MM.1S (cell line): Measurements from ENCODE around the gene CPPED1.
A peak's percentile ranks its signal among the peaks of the same experiment; 100 is the strongest.

ENCODE experiments used
- DNase-seq: peaks from one replicate; pipeline ENCODE4 v3.0.0-alpha.2; 2015
- H2AFZ ChIP-seq: fragments of 300-600 bp; sonication (generic); 2 replicates; pipeline ENCODE4 v1.6.0; 2016; ENCODE audit warnings: antibody characterized with exemption, low read length
- H3F3A ChIP-seq: fragments of 300-600 bp; sonication (generic); 2 replicates; pipeline ENCODE4 v1.6.1; 2016; ENCODE audit warnings: mild to moderate bottlenecking, antibody characterized with exemption, low read length, moderate library complexity, mixed read lengths; ENCODE audit not compliant: insufficient read depth
- H3K27ac ChIP-seq: fragments of 300-600 bp; sonication (generic); 2 replicates; pipeline ENCODE4 v1.5.1; 2016; ENCODE audit warnings: mild to moderate bottlenecking, low read length
- H3K27me3 ChIP-seq: fragments of 300-600 bp; sonication (generic); replicated peaks from 2 replicates; pipeline ENCODE4 v1.6.0; 2016; ENCODE audit warnings: low read length; ENCODE audit not compliant: insufficient read depth
- H3K36me3 ChIP-seq: fragments of 300-600 bp; sonication (generic); replicated peaks from 2 replicates; pipeline ENCODE4 v1.6.1; 2016; ENCODE audit warnings: mild to moderate bottlenecking, low read length, mixed read lengths; ENCODE audit not compliant: insufficient read depth
- H3K4me1 ChIP-seq: fragments of 300-600 bp; sonication (generic); 2 replicates; pipeline ENCODE4 v1.6.1; 2016; ENCODE audit warnings: low read length, mixed read lengths
- H3K4me2 ChIP-seq: fragments of 300-600 bp; sonication (generic); 2 replicates; pipeline ENCODE4 v1.6.0; 2016; ENCODE audit warnings: low read depth, low read length
- H3K4me3 ChIP-seq: fragments of 300-600 bp; sonication (generic); 2 replicates; pipeline ENCODE4 v1.5.1; 2016; ENCODE audit warnings: low read length, mixed read lengths
- H3K79me2 ChIP-seq: fragments of 300-600 bp; sonication (generic); 2 replicates; pipeline ENCODE4 v1.6.1; 2016; ENCODE audit warnings: mixed run types, low read length, mixed read lengths
- H3K9ac ChIP-seq: fragments of 300-600 bp; sonication (generic); 2 replicates; pipeline ENCODE4 v1.6.1; 2016; ENCODE audit warnings: low read length, mixed read lengths
- H3K9me2 ChIP-seq: fragments of 300-600 bp; sonication (generic); replicated peaks from 2 replicates; pipeline ENCODE4 v1.6.1; 2016; ENCODE audit warnings: mild to moderate bottlenecking, low read length, mixed read lengths; ENCODE audit not compliant: insufficient read depth
- H3K9me3 ChIP-seq: fragments of 300-600 bp; sonication (generic); replicated peaks from 2 replicates; pipeline ENCODE4 v1.6.1; 2016; ENCODE audit warnings: mild to moderate bottlenecking, low read length, mixed read lengths; ENCODE audit not compliant: insufficient read depth
- H4K20me1 ChIP-seq: fragments of 300-600 bp; sonication (generic); 2 replicates; pipeline ENCODE4 v1.6.1; 2016; ENCODE audit warnings: mild to moderate bottlenecking, low read length, moderate library complexity, mixed read lengths; ENCODE audit not compliant: insufficient read depth
- EZH2 ChIP-seq: fragments of 300-600 bp; sonication (generic); optimal IDR thresholded peaks from 2 replicates; pipeline ENCODE3; 2017; ENCODE audit warnings: low read depth, mild to moderate bottlenecking, antibody characterized with exemption, low read length, mixed read lengths
- EZH2phosphoT487 ChIP-seq: fragments of 300-600 bp; sonication (generic); IDR thresholded peaks from 2 replicates; pipeline ENCODE4 v1.6.1; 2018; ENCODE audit warnings: antibody characterized with exemption, low read length
- TF ChIP-seq, protein P1 (sequence below): fragments of 300-600 bp; sonication (generic); IDR thresholded peaks from 2 replicates; pipeline ENCODE4 v1.5.1; 2016; ENCODE audit warnings: antibody characterized with exemption, low read length, mixed read lengths

CPPED1 gene, protein sequence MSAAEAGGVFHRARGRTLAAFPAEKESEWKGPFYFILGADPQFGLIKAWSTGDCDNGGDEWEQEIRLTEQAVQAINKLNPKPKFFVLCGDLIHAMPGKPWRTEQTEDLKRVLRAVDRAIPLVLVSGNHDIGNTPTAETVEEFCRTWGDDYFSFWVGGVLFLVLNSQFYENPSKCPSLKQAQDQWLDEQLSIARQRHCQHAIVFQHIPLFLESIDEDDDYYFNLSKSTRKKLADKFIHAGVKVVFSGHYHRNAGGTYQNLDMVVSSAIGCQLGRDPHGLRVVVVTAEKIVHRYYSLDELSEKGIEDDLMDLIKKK

GRCh38 chr16:12803203-12804093 is at the start of gene CPPED1:
Gene CPPED1 (minus strand): TSS chr16:12803887. CDS start chr16:12803776, 111 bp downstream.
- TF ChIP-seq, protein P1, sequence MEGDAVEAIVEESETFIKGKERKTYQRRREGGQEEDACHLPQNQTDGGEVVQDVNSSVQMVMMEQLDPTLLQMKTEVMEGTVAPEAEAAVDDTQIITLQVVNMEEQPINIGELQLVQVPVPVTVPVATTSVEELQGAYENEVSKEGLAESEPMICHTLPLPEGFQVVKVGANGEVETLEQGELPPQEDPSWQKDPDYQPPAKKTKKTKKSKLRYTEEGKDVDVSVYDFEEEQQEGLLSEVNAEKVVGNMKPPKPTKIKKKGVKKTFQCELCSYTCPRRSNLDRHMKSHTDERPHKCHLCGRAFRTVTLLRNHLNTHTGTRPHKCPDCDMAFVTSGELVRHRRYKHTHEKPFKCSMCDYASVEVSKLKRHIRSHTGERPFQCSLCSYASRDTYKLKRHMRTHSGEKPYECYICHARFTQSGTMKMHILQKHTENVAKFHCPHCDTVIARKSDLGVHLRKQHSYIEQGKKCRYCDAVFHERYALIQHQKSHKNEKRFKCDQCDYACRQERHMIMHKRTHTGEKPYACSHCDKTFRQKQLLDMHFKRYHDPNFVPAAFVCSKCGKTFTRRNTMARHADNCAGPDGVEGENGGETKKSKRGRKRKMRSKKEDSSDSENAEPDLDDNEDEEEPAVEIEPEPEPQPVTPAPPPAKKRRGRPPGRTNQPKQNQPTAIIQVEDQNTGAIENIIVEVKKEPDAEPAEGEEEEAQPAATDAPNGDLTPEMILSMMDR, result no peak
- TF ChIP-seq EZH2phosphoT487 (no peak), EZH2 (no peak)
- no peaks in the 10 kb centered on the region for H4K20me1 ChIP-seq
- no peaks in the 10 kb centered on the region for H3K4me1 ChIP-seq
- H3K27me3 ChIP-seq, result no peaks in the 10 kb centered on the region
- H3K27ac ChIP-seq, result peak within 1 kb of the TSS; percentile 68; the same call in 1 of the 2 replicates
- H3F3A ChIP-seq, result peaks cover 4% of the 10 kb centered on the region; the same call in 1 of the 2 replicates
- H3K9me3 ChIP-seq, result no peaks in the 10 kb centered on the region
- H3K4me2 ChIP-seq, result peak within 1 kb of the TSS; percentile 88
- DNase-seq, result peak; percentile 93
- no peaks in the 10 kb centered on the region for H3K36me3 ChIP-seq
- no peaks in the 10 kb centered on the region for H3K9me2 ChIP-seq
- H3K4me3 ChIP-seq, result peak within 1 kb of the TSS; percentile 100
- H3K79me2 ChIP-seq, result peaks cover 9% of the 10 kb centered on the region
- peak within 1 kb of the TSS; percentile 75 for H3K9ac ChIP-seq
- peak within 1 kb of the TSS; percentile 100 for H2AFZ ChIP-seq

DNA sequence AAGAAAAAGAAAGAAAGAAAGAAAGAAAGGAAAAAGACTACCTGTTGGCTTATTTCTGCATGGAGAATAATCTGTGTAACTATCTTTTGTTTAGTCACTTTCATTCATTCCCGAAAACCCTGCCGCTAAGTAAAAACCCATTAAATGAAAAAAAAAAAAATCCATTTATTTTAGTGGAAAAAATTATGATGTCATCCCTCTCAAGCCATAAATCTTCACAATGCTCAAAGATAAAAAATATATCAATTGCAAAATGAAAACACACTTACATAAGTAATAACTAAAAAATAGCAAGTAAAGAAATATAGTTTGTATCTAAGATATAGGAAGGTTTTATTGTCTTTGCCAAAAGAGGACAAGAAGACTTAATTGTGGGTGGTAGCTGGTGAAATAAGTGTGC is 46.5 kb upstream of the CPPED1 start:
- TF ChIP-seq EZH2phosphoT487 (no peak), EZH2 (no peak)
- TF ChIP-seq, protein P1, result no peak
- Histone ChIP-seq H2AFZ (no peak overlapping the region), H3K79me2 (no peaks in the 10 kb centered on the region), H3K9me2 (no peaks in the 10 kb centered on the region), H3F3A (no peaks in the 10 kb centered on the region), H3K4me1 (no peaks in the 10 kb centered on the region), H3K9me3 (no peaks in the 10 kb centered on the region), H3K4me2 (no peak overlapping the region), H4K20me1 (no peaks in the 10 kb centered on the region), H3K4me3 (no peak overlapping the region), H3K27me3 (no peaks in the 10 kb centered on the region), H3K27ac (no peak overlapping the region), H3K9ac (no peak overlapping the region), H3K36me3 (no peaks in the 10 kb centered on the region)
- DNase-seq, result no peak

GRCh38 chr16:12846592-12846991 is 42.9 kb upstream of the CPPED1 start:
- H3K36me3 ChIP-seq, result no peaks in the 10 kb centered on the region
- H2AFZ ChIP-seq, result no peak overlapping the region
- no peak for DNase-seq
- no peak overlapping the region for H3K4me3 ChIP-seq
- H3K4me2 ChIP-seq, result no peak overlapping the region
- no peaks in the 10 kb centered on the region for H3K79me2 ChIP-seq
- H4K20me1 ChIP-seq, result no peaks in the 10 kb centered on the region
- no peaks in the 10 kb centered on the region for H3K4me1 ChIP-seq
- no peaks in the 10 kb centered on the region for H3K9me3 ChIP-seq
- H3F3A ChIP-seq, result no peaks in the 10 kb centered on the region
- TF ChIP-seq, protein P1, result no peak
- TF ChIP-seq EZH2, result no peak
- no peak for TF ChIP-seq EZH2phosphoT487
- no peaks in the 10 kb centered on the region for H3K27me3 ChIP-seq
- no peaks in the 10 kb centered on the region for H3K9me2 ChIP-seq
- H3K9ac ChIP-seq, result no peak overlapping the region
- H3K27ac ChIP-seq, result no peak overlapping the region
